Skeletal muscle tissue (tissue), 4 donors: ENCODE measurements around the gene LIPE. TPM values are rescaled to one million over a fixed set of nuclear protein-coding genes. Genes with fewer than 3 reads are reported as not detected.

Source experiments
- H3K27ac ChIP-seq: one replicate; pipeline ENCODE4 v1.7.0; 2013; ENCODE audit warnings: mild to moderate bottlenecking, low read depth, low read length, inconsistent platforms
- H3K27me3 ChIP-seq, 3 donors: one replicate each; pipeline ENCODE4 v1.7.0; 2013; ENCODE audit warnings: low read length in 3 of 3; ENCODE audit not compliant: control insufficient read depth in 3 of 3, insufficient read depth in 3 of 3
- H3K36me3 ChIP-seq, 3 donors: one replicate each; pipeline ENCODE4 v1.7.0; 2013; ENCODE audit warnings: low read length in 3 of 3; ENCODE audit not compliant: control insufficient read depth in 3 of 3, insufficient read depth in 3 of 3
- H3K4me1 ChIP-seq, 3 donors: one replicate each; pipeline ENCODE4 v1.7.0; 2013; ENCODE audit warnings: low read length in 3 of 3, mild to moderate bottlenecking in 3 of 3; ENCODE audit not compliant: control insufficient read depth in 3 of 3, insufficient read depth in 3 of 3
- H3K4me3 ChIP-seq, 3 donors: one replicate each; pipeline ENCODE4 v1.7.0; 2013; ENCODE audit warnings: low read length in 3 of 3
- H3K9ac ChIP-seq, 3 donors: one replicate each; pipeline ENCODE4 v1.7.0; 2013; ENCODE audit warnings: low read length in 3 of 3, mild to moderate bottlenecking in 3 of 3, moderate library complexity in 2 of 3, low read depth in 1 of 3
- H3K9me3 ChIP-seq, 3 donors: one replicate each; pipeline ENCODE4 v1.7.0; 2013; ENCODE audit warnings: low read length in 3 of 3; ENCODE audit not compliant: control insufficient read depth in 3 of 3
- total RNA-seq: library from RNA; depleted of rRNA; stranded (reverse); fragments of >200 nt; gene quantifications from one replicate; pipeline ENCODE4 v1.2.3, GENCODE V29; 2014
- donor health status: Osteomylitis.

Gene LIPE
- total RNA-seq, 1 donor from 2014 or later: 8.9 TPM

GRCh38 chr19:42362891-42363440 is 64.2 kb downstream of the LIPE start:
- Histone ChIP-seq H3K9me3 (peaks cover 0 to 3% (median 0%) of the 10 kb centered on the region in 3 donors), H3K27ac (no peak overlapping the region), H3K9ac (no peak overlapping the region), H3K4me3 (no peak overlapping the region), H3K36me3 (peaks cover 28 to 44% (median 43%) of the 10 kb centered on the region in 3 donors), H3K27me3 (no peaks in the 10 kb centered on the region), H3K4me1 (peaks cover 16 to 33% (median 17%) of the 10 kb centered on the region in 3 donors)

GRCh38 chr19:42362342-42362741 is 64.8 kb downstream of the LIPE start:
- H3K27ac ChIP-seq: no peak overlapping the region
- no peak overlapping the region for H3K4me3 ChIP-seq
- H3K9ac ChIP-seq: no peak overlapping the region
- H3K9me3 ChIP-seq: peaks cover 0 to 3% (median 0%) of the 10 kb centered on the region in 3 donors
- H3K27me3 ChIP-seq: no peaks in the 10 kb centered on the region
- H3K36me3 ChIP-seq: peaks cover 30 to 50% (median 48%) of the 10 kb centered on the region in 3 donors
- peaks cover 16 to 33% (median 17%) of the 10 kb centered on the region in 3 donors for H3K4me1 ChIP-seq

GRCh38 chr19:42361545-42361910 is 65.7 kb downstream of the LIPE start:
- Histone ChIP-seq H3K27me3 (no peaks in the 10 kb centered on the region), H3K9ac (no peak overlapping the region), H3K27ac (no peak overlapping the region), H3K4me3 (no peak overlapping the region), H3K36me3 (peaks cover 38 to 58% (median 55%) of the 10 kb centered on the region in 3 donors), H3K9me3 (peaks cover 0 to 3% (median 0%) of the 10 kb centered on the region in 3 donors), H3K4me1 (peaks cover 11 to 28% (median 12%) of the 10 kb centered on the region in 3 donors)

GRCh38 chr19:42360787-42361544 is 66.2 kb downstream of the LIPE start:
- no peak overlapping the region for H3K9ac ChIP-seq
- H3K9me3 ChIP-seq: peaks cover 0 to 3% (median 0%) of the 10 kb centered on the region in 3 donors
- no peak overlapping the region for H3K4me3 ChIP-seq
- no peaks in the 10 kb centered on the region for H3K27me3 ChIP-seq
- H3K36me3 ChIP-seq: peaks cover 43 to 63% (median 61%) of the 10 kb centered on the region in 3 donors
- no peak overlapping the region for H3K27ac ChIP-seq
- peaks cover 7 to 22% (median 9%) of the 10 kb centered on the region in 3 donors for H3K4me1 ChIP-seq

GRCh38 chr19:42357290-42357689 is 69.9 kb downstream of the LIPE start:
- Histone ChIP-seq H3K4me1 (no peaks in the 10 kb centered on the region), H3K4me3 (no peak overlapping the region), H3K36me3 (peaks cover 62 to 67% (median 62%) of the 10 kb centered on the region in 3 donors), H3K9me3 (no peaks in the 10 kb centered on the region), H3K27me3 (no peaks in the 10 kb centered on the region), H3K27ac (no peak overlapping the region), H3K9ac (no peak overlapping the region)

GRCh38 chr19:42356686-42357085 is 70.5 kb downstream of the LIPE start:
- no peak overlapping the region for H3K27ac ChIP-seq
- no peaks in the 10 kb centered on the region for H3K4me1 ChIP-seq
- H3K9me3 ChIP-seq: no peaks in the 10 kb centered on the region
- H3K27me3 ChIP-seq: no peaks in the 10 kb centered on the region
- no peak overlapping the region for H3K9ac ChIP-seq
- H3K36me3 ChIP-seq: peaks cover 57 to 67% (median 61%) of the 10 kb centered on the region in 3 donors
- no peak overlapping the region for H3K4me3 ChIP-seq

GRCh38 chr19:42355896-42356295 is 71.3 kb downstream of the LIPE start:
- H3K4me3 ChIP-seq: no peak overlapping the region
- no peaks in the 10 kb centered on the region for H3K27me3 ChIP-seq
- H3K9ac ChIP-seq: no peak overlapping the region
- H3K27ac ChIP-seq: no peak overlapping the region
- H3K36me3 ChIP-seq: peaks cover 58 to 65% (median 59%) of the 10 kb centered on the region in 3 donors
- no peaks in the 10 kb centered on the region for H3K9me3 ChIP-seq
- H3K4me1 ChIP-seq: no peaks in the 10 kb centered on the region

GRCh38 chr19:42353341-42354015 is 73.7 kb downstream of the LIPE start:
- H3K4me1 ChIP-seq: no peaks in the 10 kb centered on the region
- no peaks in the 10 kb centered on the region for H3K27me3 ChIP-seq
- no peak overlapping the region for H3K9ac ChIP-seq
- H3K27ac ChIP-seq: no peak overlapping the region
- H3K4me3 ChIP-seq: no peak overlapping the region
- H3K9me3 ChIP-seq: no peaks in the 10 kb centered on the region
- peaks cover 59 to 63% (median 60%) of the 10 kb centered on the region in 3 donors for H3K36me3 ChIP-seq

- Histone ChIP-seq H3K4me1 (no peaks in the 10 kb centered on the region), H3K9me3 (no peaks in the 10 kb centered on the region), H3K9ac (no peak overlapping the region), H3K4me3 (no peak overlapping the region), H3K36me3 (peaks cover 56 to 61% (median 61%) of the 10 kb centered on the region in 3 donors), H3K27ac (no peak overlapping the region), H3K27me3 (no peaks in the 10 kb centered on the region)
These were observed 74.6 kb downstream of the LIPE start for GRCh38 chr19:42352301-42353259.
